HS-27A (cell line): ENCODE results near the gene SENP5.

ENCODE experiments used
- DNase-seq: peaks from one replicate; pipeline ENCODE4 v3.0.0-alpha.2; 2012; ENCODE audit warnings: low read depth, missing footprints

SENP5 gene

DNA sequence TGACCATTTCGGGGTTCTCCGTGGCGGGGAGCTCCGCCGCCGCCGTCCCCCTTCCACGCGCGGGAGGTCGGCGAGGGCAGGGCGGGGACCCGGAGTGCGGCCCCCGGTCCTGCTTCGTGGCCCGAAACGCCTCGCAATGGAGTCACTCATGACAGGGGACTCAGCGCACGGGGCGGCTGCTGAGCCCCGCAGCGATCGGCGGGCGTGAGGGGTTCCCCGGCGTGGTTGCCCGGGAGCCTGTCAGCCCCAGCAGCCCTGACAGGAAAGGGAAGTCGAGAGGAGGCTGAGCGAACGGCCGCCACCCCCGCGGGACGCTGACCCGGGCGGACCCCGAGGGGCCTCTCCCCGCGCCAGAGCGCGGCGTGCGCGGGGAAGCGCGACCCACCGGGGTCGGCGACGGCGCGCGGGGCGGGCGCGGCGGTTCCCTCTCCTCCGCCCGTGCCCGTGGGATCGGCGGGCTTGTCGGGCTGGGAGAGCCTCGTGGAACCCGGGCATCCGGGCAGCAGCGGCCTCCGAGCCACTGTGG, 101.5 kb downstream of the SENP5 start:
- no peak for DNase-seq

DNA sequence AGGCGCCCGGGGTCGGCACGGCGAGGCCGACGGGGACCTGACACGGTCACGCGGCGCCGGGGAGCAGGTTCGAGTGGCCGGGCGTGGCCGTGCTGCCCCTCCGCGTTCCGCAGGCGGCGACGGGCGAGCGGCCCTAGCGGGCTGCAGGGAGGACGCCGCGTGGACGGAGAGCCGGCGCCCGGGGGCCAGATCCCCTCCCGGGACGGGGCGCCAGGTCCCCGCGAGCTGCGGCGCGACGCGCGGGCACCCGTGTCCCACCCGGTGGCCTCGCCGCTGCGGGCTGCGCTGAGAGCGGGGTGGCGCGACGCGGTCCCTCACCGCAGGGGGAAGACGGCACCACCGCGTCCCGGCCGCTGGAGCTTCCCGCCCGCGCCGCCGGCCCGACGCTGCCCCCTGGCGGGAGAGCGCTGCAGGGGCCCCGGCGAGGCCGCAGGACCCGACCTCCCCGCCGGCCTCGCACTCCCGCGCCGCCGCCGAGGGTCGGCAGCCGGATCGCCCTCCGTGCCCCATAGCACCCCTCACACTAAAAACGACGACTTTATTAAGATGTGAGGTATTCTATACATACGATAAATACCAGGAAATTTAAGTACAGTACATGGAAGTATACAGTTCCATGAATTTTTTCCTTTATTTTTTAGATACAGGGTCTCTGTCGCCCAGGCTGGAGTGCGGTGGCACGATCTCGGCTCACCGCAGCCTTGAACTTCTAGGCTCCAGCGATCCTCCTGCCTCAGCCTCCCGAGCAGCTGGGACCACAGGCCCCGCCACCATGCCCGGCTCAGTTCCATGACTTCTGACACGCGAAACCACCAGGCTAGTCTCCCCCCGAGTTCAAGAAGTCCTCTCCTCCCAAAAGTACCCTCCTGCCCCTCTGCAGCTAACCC, 102.2 kb downstream of the SENP5 start:
- DNase-seq = no peak

DNA sequence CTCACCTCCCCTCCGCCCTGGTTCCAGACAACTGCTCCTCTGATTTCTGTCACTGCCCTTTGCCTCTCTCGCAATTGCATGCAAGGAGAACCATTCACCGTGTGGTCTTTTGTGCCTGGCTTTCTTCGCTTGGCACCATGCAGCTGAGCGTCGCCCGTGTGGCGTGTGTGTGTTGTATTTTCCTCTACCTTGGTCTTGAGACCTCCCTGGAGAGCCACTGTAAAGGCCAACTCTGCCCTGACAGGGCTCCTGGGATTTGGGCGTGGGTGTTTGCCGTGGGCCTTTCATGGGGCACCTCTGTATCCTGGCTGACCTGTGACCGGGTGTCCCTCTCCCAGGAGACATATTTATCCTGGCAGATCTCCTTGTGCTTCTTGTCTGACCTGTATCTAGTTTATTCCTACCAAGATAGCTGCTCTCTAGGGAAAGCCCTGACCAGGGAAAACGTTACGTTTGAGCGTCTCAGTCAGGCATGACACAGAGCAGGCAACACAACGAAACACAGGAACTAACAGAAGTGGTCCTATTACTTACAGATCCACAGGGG, 102.9 kb downstream of the SENP5 start:
- DNase-seq = no peak

DNA sequence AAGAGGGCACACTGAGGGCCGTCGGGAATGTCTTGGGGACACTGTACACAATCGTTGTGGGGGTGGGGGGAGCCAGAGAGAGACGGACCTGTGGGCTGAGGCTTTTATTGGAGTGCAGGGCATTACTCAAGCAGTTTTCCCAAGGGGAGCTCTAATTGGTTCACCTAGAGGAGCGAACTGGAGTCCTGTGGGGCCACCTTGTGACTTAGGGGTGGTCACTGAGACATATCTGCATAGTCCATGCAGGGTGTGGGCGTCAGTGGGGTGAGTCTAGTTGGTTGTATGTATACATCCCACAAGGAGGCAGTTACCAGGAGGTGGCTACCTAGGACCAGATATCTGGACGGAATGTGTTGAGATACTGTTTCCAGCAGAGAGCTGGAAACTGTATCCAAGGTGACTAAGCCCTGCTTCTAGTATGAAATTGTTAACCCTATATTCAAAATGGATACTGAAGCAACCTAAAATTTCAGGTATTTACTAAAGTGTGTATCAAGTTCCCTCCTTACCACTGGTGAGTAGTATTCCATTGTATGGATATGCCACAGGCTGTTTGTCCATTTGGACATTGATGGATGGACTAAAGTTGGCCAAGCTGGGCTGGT, 103.5 kb downstream of the SENP5 start:
- no peak for DNase-seq

DNA sequence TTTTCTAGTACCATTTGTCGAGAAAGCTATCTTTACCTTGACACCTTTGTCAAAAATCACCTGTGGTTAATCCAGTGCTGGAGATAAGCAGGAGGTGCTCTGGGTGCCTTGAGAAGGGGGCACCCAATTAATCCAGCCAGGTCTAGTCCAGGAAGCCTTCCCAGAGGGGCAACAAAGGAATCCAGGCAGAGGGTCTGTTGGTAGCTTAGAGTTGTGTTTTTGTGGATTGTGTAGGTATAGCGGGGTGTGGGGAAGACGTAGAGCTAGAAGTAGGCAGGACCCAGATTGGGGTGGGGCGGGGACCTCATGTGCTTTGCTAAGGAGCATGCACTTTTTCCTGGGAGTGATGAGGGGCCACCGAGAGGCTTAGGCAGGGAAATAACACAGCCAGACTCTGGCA, 106.9 kb downstream of the SENP5 start:
- DNase-seq = no peak

DNA sequence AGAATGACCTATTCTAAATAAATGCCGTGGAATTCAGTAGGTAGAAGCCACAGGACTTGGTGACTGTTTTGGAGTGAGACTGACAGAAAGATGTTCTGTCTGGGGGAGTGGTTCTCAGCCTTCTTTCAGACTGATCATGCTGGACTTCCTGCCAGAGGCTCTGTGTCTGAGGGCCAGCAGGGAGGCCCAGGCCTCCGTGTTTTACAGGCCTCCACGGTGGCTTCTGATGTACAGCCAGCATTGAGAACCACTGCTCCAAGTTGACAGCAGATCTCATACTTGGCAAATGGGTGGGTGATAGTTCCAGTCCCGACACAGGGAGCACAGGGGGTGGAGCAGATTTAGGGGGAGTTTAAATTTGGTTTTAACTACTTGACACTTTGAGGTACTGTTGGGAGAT, 107.6 kb downstream of the SENP5 start:
- no peak for DNase-seq

DNA sequence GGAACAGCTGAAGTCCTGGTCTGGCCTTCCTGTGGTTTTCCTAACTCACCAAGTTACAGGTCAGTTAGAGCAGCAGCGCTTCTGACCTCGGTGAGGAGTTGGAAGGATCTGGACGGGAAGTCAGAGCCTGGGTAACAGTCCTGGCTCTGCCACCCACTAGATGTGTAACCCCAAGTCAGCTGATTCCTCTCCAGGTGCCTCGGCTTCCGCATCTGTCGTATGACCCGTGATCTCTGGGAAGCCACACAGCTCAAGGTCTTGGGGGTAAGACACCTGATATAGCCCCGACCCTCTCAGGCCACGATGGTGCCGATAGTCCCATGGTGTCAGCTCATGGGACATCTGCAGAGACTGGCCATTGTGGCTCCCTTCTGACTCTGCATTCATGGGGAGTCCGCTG, 109.2 kb downstream of the SENP5 start:
- no peak for DNase-seq

DNA sequence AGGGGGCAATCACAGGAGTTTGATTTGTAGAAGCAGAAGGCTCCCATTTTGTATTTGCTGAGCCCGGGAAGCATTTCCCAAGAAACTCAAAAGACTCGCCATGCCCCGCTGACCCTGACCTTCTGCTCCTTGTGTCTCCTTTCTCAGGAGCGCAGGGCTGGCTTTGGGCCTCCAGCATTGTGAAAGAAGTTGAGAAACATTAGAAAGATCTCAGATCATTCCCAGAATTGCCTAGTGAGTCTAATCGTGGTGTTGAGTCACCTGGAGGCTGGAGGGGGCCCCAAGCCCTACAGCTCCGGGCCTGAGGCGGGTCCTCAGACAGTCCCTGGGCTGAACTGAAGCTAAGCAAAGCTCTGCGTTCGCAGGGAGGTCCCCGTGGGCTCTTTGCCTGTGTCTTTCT, 111.8 kb downstream of the SENP5 start:
- no peak for DNase-seq

DNA sequence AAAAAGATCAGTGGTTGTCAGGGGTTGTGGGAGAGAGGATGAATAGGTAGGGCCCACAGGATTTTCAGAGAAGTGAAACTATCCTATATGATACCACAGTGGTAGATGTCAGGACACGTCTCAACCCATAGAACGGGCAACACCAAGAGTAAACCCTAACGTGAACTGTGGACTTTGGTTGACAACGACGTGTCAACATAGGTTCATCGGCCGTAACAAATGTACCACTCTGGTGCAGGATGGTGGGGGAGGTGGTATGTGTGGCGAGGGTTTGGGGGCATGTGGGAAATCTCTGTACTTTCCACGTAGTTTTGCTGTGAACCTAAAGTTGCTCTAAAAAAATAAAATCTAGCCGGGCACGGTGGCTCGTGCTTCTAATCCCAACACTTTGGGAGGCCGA, 113.9 kb downstream of the SENP5 start:
- DNase-seq = no peak

DNA sequence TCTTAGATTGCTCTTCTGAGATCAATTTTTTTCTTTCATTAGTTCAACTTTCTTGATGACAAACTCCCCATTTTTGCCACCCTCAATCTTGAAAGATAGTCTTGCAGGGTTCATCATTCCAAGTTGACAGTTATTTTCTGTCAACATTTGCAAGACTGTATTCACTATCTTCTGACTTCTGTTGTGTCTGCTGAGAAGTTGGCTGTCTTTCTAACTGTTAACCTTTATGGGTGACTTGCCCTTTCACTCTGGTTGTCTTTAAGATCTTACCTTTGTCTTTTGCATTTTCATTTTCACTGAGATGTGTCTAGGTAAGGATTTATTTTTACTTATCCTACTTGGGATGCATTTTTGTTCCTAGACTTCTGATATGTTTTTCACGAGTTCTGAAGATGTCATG, 115.5 kb downstream of the SENP5 start:
- no peak for DNase-seq
